GM12878 (cell line): ENCODE measurements around the gene AGAP6. TPM values are rescaled to one million over a fixed set of nuclear protein-coding genes. Genes with fewer than 3 reads are reported as not detected.
"Not testable (repeated sequence)": the region's sequence is repeated elsewhere in the genome, so short reads cannot be mapped to it uniquely, and the experiment has no call there.

Source experiments
- ATAC-seq: fragments of 200-7000 bp; cut with Tn5 transposase; 3 replicates; pipeline ENCODE4 v1.9.1; 2020; ENCODE audit warnings: mild to moderate bottlenecking, moderate library complexity
- BruUV-seq: library from RNA; stranded (reverse); fragments of 400-500 nt; replicated peaks from 2 replicates; lab custom pipeline; 2021; lab: Mats Ljungman, UMichigan
- CTCF ChIA-PET: fragments of 300-600 bp; sonication (Branson Sonifier 250); formaldehyde crosslinking; extraction: SDS; loops from one replicate; lab custom pipeline; 2021; ENCODE audit warnings: inconsistent platforms; lab: Yijun Ruan, JAX
- POLR2A ChIA-PET: fragments of 350-600 bp; formaldehyde crosslinking; extraction: SDS; loops from one replicate; lab custom pipeline; 2021; ENCODE audit warnings: inconsistent platforms; lab: Charles Lee
- RAD21 ChIA-PET: fragments of 300-600 bp; sonication (Branson Sonifier 250); formaldehyde crosslinking; loops from one replicate; lab custom pipeline; 2023; ENCODE audit warnings: antibody characterized with exemption; ENCODE audit not compliant: unreplicated experiment; lab: Charles Lee
- SMC1A ChIA-PET: fragments of 300-600 bp; sonication (Branson Sonifier 250); formaldehyde crosslinking; loops from one replicate; lab custom pipeline; 2023; ENCODE audit not compliant: unreplicated experiment, uncharacterized antibody; lab: Charles Lee
- DNase-seq: peaks from one replicate; pipeline ENCODE4 v3.0.0-alpha.2; 2011; ENCODE audit warnings: low read depth, low spot score
- FAIRE-seq: peaks from 3 replicates; lab custom pipeline; 2011; peaks lifted over from hg19 to GRCh38; lab: Jason Lieb, UNC
- H2AFZ ChIP-seq: 2 replicates; pipeline ENCODE4 v1.6.0; 2011; ENCODE audit warnings: low read depth, low read length, control low read depth; ENCODE audit not compliant: control insufficient read depth
- H3K27ac ChIP-seq: 2 replicates; pipeline ENCODE4 v1.5.1; 2011; ENCODE audit warnings: control low read depth; ENCODE audit not compliant: control insufficient read depth, insufficient read depth
- H3K27me3 ChIP-seq, 2 experiments: replicated peaks in 1 of 2; 2 replicates each; pipeline versions ENCODE4 v1.6.0 to v1.6.1; 2011; ENCODE audit warnings: low read length in 1 of 2; ENCODE audit not compliant: control insufficient read depth in 2 of 2, insufficient read depth in 2 of 2
- H3K36me3 ChIP-seq, 2 experiments: 2 replicates each; pipeline ENCODE4 v1.5.1; 2011; ENCODE audit warnings: low read length in 1 of 2; ENCODE audit not compliant: control insufficient read depth in 2 of 2, insufficient read depth in 2 of 2
- H3K4me1 ChIP-seq: 2 replicates; pipeline ENCODE4 v1.6.1; 2011; ENCODE audit warnings: mild to moderate bottlenecking, low read length, moderate library complexity, mixed read lengths; ENCODE audit not compliant: control insufficient read depth, insufficient read depth
- H3K4me2 ChIP-seq: 2 replicates; pipeline ENCODE4 v1.6.0; 2011; ENCODE audit warnings: control low read depth; ENCODE audit not compliant: control insufficient read depth, insufficient read depth
- H3K4me3 ChIP-seq: fragments of 200-600 bp; sonication (generic); 2 replicates; pipeline ENCODE4 v1.5.1; 2016
- H3K79me2 ChIP-seq: 2 replicates; pipeline ENCODE4 v1.6.0; 2011; ENCODE audit warnings: low read length; ENCODE audit not compliant: control insufficient read depth, insufficient read depth
- H3K9ac ChIP-seq: 2 replicates; pipeline ENCODE4 v1.8.0; 2011; ENCODE audit warnings: low read length, control low read depth, mixed read lengths; ENCODE audit not compliant: control insufficient read depth, insufficient read depth
- H3K9me3 ChIP-seq: replicated peaks from 3 replicates; pipeline ENCODE4 v1.5.1; 2011; ENCODE audit warnings: mild to moderate bottlenecking, low read length; ENCODE audit not compliant: control insufficient read depth, insufficient read depth
- H4K20me1 ChIP-seq: 2 replicates; pipeline ENCODE4 v1.6.0; 2011; ENCODE audit not compliant: control insufficient read depth, insufficient read depth
- JUNB ChIP-seq: IDR thresholded peaks from 2 replicates; pipeline ENCODE4 v1.6.1; 2016; ENCODE audit warnings: antibody characterized with exemption, mild to moderate bottlenecking
- WGBS: methylation state at CpG from one replicate; pipeline ENCODE4 v1.1.6; 2016; ENCODE audit warnings: low lambda C conversion rate; ENCODE audit not compliant: insufficient replicate concordance, insufficient coverage; ENCODE audit errors: missing lambda C conversion rate; 5-methylcytosine and 5-hydroxymethylcytosine counted together
- in situ Hi-C: fragments of 300-500 bp; cut with MboI; formaldehyde crosslinking; loops from 9 replicates; pipeline ENCODE4 v1.14.3; 2018; ENCODE audit warnings: mixed read lengths
- intact Hi-C: fragments of 100-400 bp; cut with micrococcal nuclease; formaldehyde crosslinking; loops from one replicate; pipeline ENCODE4 v1.14.2; 2022; ENCODE audit not compliant: unreplicated experiment
- polyA plus RNA-seq, 11 experiments: library from polyadenylated mRNA; depleted of rRNA in 4 of 11; unstranded in 6 of 11; stranded (reverse) in 5 of 11; fragments of >200 nt; fragmentation: Nextera tagmentation in 4 of 11; fragmentation: Illumina TruSeq in 1 of 11; extraction: Ambion mirVana in 4 of 11; extraction: Trizol in 1 of 11; gene quantifications; 1 replicate in 1 of 11; 2 replicates in 10 of 11; pipeline versions ENCODE4 v1.2.1 to v1.2.3, GENCODE V29; 2011 to 2016; ENCODE audit warnings: inconsistent platforms in 2 of 11, missing spikeins in 2 of 11, low read depth in 1 of 11
- total RNA-seq, 4 experiments: library from RNA; depleted of rRNA in 3 of 4; stranded (reverse); fragments of >200 nt in 3 of 4; fragmentation: Illumina TruSeq in 1 of 4; extraction: Trizol in 1 of 4; gene quantifications; 2 replicates each; pipeline versions ENCODE4 v1.2.1 to v1.2.3, GENCODE V29; 2013 to 2021

AGAP6 gene
- total and polyA plus RNA-seq, 10 of the 15 experiments (the other 5 are each of a cell fraction or from before 2014, with no cell fraction given), result 0.66 to 24.0 (median 12.2) TPM

DNA sequence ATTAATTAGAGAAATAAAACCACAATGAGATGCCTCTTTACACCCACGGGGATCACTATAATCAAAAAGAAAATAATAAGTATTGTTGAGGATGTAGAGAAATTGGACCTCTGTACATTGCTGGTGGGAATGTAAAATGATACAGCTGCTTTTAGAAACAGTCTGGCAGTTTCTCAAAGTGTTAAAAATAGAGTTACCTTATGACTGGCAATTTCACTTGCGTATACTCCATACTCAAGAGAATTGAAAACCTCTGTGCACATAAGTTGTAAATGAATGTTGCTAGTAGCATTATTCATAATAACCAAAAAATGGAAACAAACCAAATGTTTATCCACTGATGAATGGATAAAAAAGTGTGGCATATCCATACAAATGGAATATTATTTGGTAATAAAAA is 40.1 kb upstream of the AGAP6 start:
- 0% methylated on average over 1 of the region's 2 CpGs for WGBS
- POLR2A ChIA-PET, H3K4me2 ChIP-seq, H3K4me3 ChIP-seq, H3K9ac ChIP-seq, H2AFZ ChIP-seq, H3K36me3 ChIP-seq, RAD21 ChIA-PET, DNase-seq, BruUV-seq, in situ Hi-C loops, intact Hi-C loops, H3K4me1 ChIP-seq, H4K20me1 ChIP-seq: not testable (repeated sequence)
- peaks cover 27% of the 10 kb centered on the region for H3K79me2 ChIP-seq
- peak overlapping the region; percentile 48 for H3K27ac ChIP-seq
- ATAC-seq, result peak; percentile 80
- TF ChIP-seq JUNB, result peak; percentile 37; the same call in 1 of the 2 replicates
- TF ChIP-seq, all 136 proteins: peak for 1; not testable (repeated sequence) for 135
- H3K9me3 ChIP-seq, H3K27me3 ChIP-seq, SMC1A ChIA-PET, CTCF ChIA-PET, FAIRE-seq: not testable (repeated sequence)

DNA sequence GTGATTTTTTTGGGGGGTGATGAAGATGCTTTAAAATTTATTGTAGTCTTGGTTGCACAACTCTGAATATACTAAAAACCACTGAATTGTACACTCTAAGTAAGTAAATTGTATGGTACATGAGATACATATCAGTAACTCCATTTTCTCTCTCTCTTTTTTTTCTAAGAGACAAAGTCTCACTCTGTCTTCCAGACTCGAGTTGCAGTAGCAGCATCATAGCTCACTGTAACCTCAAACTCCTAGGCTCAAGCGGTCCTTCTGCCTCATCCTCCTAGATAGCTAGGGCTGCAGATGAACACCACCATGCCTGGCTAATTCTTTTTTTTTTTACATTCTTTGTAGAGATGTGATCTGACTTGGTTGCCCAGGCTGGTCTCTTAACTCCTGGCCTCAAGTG is 39.5 kb upstream of the AGAP6 start:
- peak overlapping the region; percentile 48 for H3K27ac ChIP-seq
- H3K36me3 ChIP-seq, POLR2A ChIA-PET, in situ Hi-C loops, DNase-seq, FAIRE-seq, H3K9ac ChIP-seq, H3K4me3 ChIP-seq, RAD21 ChIA-PET, CTCF ChIA-PET, intact Hi-C loops, H3K9me3 ChIP-seq, BruUV-seq, H3K4me1 ChIP-seq, SMC1A ChIA-PET, H2AFZ ChIP-seq, H3K27me3 ChIP-seq, H4K20me1 ChIP-seq: not testable (repeated sequence)
- 94% methylated on average over 2 of the region's 2 CpGs for WGBS
- ATAC-seq, result peak; percentile 10; the same call in 2 of the 3 replicates
- peaks cover 23% of the 10 kb centered on the region for H3K79me2 ChIP-seq
- H3K4me2 ChIP-seq, result peak overlapping the region; percentile 44

DNA sequence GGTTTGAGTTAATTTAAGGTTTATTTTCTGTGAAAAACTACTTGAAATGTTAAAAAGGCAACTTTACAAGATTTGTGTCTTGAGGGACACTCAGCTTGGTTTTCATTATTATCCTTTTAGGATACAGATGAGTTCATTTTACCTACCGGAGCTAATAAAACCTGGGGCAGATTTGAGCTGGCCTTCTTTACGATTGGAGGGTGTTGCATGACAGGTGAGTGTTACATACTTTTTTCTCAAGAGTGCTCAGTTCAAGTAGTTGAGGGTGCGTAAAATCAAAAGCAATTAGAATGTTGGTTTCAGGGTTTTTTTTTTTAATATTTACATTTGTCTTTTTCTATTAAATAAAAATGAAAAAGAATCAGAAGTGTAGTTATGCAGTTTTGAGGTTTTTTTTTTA is 36.2 kb upstream of the AGAP6 start:
- H3K4me1 ChIP-seq, POLR2A ChIA-PET, H2AFZ ChIP-seq, FAIRE-seq, in situ Hi-C loops, ATAC-seq, H3K36me3 ChIP-seq, H3K9me3 ChIP-seq, intact Hi-C loops, H4K20me1 ChIP-seq, H3K9ac ChIP-seq, SMC1A ChIA-PET, DNase-seq, BruUV-seq, H3K27me3 ChIP-seq, H3K27ac ChIP-seq, H3K4me3 ChIP-seq, H3K4me2 ChIP-seq, RAD21 ChIA-PET, CTCF ChIA-PET: not testable (repeated sequence)
- 100% methylated on average over 3 of the region's 3 CpGs for WGBS
- peaks cover 11% of the 10 kb centered on the region for H3K79me2 ChIP-seq
